OCI-M2 (cell line): ENCODE results near the gene TCERG1L.

Experiments
- DNase-seq: peaks from one replicate; lab custom pipeline; 2025; ENCODE audit not compliant: unreplicated experiment; lab: John Stamatoyannopoulos, UW

TCERG1L gene

GRCh38 chr10:131271966-131272365, 39.6 kb downstream of the TCERG1L start:
- no peak for DNase-seq

GRCh38 chr10:131271195-131271880, 40.2 kb downstream of the TCERG1L start:
- DNase-seq = no peak

- DNase-seq = no peak
These were observed 40.9 kb downstream of the TCERG1L start for GRCh38 chr10:131270461-131271190.

GRCh38 chr10:131269776-131270460, 41.6 kb downstream of the TCERG1L start:
- no peak for DNase-seq

- DNase-seq = no peak
These were observed 43.8 kb downstream of the TCERG1L start for GRCh38 chr10:131267814-131268095.

- no peak for DNase-seq
These were observed 44.3 kb downstream of the TCERG1L start for GRCh38 chr10:131266936-131267813.

GRCh38 chr10:131264110-131264788, 47.3 kb downstream of the TCERG1L start:
- DNase-seq = no peak

- no peak for DNase-seq
These were observed 49.5 kb downstream of the TCERG1L start for GRCh38 chr10:131261890-131262475.

- no peak for DNase-seq
These were observed 50.9 kb downstream of the TCERG1L start for GRCh38 chr10:131260452-131261211.

GRCh38 chr10:131260031-131260430, 51.5 kb downstream of the TCERG1L start:
- no peak for DNase-seq

- DNase-seq = no peak
These were observed 52.0 kb downstream of the TCERG1L start for GRCh38 chr10:131259535-131259934.

GRCh38 chr10:131258256-131258655, 53.3 kb downstream of the TCERG1L start:
- DNase-seq = no peak

GRCh38 chr10:131257027-131257426, 54.5 kb downstream of the TCERG1L start:
- DNase-seq = no peak

GRCh38 chr10:131254859-131255252, 56.7 kb downstream of the TCERG1L start:
- no peak for DNase-seq

- DNase-seq = no peak
These were observed 57.3 kb downstream of the TCERG1L start for GRCh38 chr10:131253931-131254858.

- no peak for DNase-seq
These were observed 58.8 kb downstream of the TCERG1L start for GRCh38 chr10:131252567-131253276.

GRCh38 chr10:131251146-131251541, 60.4 kb downstream of the TCERG1L start:
- DNase-seq = no peak
